ENCODE measurements around the gene IQUB.

Gene IQUB

DNA sequence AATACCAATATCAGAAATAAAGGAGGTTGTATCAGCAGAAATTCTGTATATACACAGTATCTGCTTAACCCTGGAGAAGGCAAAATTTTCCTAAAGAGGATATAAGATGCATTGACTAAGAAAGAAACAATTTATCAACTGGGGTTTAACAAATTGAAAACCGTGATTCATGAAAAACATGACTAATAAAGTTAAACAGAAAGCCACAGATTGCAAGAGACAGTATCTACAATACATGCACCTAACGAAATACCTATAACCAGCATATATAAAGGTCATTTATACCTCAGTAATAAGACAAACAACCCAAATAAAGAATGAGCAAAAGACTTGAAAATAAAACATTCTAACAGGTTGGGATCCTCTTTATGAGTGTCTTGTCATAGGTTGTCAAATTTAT lies 101.8 kb downstream of the IQUB start:
- FAIRE-seq (no peak), DNase-seq (ENCODE audit: insufficient read length, low spot score) (no peak)
- TF ChIP-seq, protein P1, sequence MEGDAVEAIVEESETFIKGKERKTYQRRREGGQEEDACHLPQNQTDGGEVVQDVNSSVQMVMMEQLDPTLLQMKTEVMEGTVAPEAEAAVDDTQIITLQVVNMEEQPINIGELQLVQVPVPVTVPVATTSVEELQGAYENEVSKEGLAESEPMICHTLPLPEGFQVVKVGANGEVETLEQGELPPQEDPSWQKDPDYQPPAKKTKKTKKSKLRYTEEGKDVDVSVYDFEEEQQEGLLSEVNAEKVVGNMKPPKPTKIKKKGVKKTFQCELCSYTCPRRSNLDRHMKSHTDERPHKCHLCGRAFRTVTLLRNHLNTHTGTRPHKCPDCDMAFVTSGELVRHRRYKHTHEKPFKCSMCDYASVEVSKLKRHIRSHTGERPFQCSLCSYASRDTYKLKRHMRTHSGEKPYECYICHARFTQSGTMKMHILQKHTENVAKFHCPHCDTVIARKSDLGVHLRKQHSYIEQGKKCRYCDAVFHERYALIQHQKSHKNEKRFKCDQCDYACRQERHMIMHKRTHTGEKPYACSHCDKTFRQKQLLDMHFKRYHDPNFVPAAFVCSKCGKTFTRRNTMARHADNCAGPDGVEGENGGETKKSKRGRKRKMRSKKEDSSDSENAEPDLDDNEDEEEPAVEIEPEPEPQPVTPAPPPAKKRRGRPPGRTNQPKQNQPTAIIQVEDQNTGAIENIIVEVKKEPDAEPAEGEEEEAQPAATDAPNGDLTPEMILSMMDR (IDR thresholded peaks at IDR 0.05; ENCODE audit: insufficient read depth, missing control alignments), result no peak

DNA sequence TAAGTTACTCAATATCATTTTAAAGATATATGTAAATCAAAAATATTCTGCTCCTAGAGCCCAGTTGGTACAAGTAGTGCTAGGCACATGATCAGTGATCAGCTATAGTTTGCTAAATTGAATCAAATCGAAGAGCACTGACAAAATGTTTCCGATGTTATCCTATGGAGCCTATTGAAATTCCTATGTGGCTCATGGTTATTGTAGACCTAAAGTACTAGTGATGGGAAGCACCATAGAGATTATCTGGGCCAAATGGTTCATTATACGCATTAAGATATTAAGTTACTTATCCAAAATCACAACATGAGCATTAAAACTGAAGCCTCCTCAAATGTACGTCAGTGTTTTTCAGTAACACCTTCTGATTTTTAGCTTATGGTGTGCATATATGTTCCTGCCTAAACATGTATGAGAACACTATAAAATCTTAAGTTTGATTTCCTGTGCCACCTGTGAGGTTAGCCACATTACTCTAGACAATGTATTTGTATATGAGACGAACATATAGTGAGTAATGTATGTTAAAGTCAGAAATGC lies 103.2 kb downstream of the IQUB start:
- no peak for FAIRE-seq
- DNase-seq (ENCODE audit: insufficient read length, low spot score), result no peak
- TF ChIP-seq, protein P1 (IDR thresholded peaks at IDR 0.05; ENCODE audit: insufficient read depth, missing control alignments), result no peak

DNA sequence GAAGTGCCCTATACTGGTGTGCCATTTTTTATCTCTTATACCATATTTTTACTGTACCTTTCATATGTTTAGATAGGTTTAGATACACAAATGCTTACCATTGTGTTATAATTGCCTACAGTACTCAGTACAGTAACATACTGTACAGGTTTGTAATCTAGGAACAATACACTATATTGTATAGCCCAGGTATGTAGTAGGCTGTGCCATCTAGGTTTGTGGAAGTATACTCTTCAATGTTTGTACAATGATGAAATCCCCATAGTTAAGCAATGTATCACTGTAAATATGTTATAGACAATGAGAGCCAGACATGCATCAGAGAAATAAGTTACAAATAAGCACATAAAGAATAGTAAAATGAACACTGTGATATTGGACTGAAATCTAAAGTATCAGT lies 109.1 kb downstream of the IQUB start:
- FAIRE-seq (no peak), DNase-seq (ENCODE audit: insufficient read length, low spot score) (no peak)
- TF ChIP-seq, protein P1 (IDR thresholded peaks at IDR 0.05; ENCODE audit: insufficient read depth, missing control alignments), result no peak

DNA sequence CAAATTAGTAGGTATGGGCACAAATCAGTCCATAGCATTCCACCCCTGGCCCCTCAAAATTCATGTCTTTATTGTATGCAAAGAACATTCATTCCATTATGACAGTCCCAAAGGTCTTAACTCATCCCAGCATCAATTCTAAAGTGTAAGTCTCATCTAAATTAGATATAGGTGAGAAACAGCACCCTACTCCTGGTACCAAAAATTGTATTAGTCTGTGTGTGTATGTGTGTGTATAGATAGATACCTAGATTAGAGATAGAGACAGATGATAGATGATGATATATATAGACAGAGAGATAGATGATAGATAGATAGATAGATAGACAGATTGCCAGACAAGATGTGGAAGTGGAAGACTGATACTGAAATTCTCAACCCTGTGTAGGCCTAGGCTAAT lies 109.9 kb downstream of the IQUB start:
- no peak for DNase-seq (ENCODE audit: insufficient read length, low spot score)
- FAIRE-seq, result no peak
- TF ChIP-seq, protein P1 (IDR thresholded peaks at IDR 0.05; ENCODE audit: insufficient read depth, missing control alignments), result no peak

DNA sequence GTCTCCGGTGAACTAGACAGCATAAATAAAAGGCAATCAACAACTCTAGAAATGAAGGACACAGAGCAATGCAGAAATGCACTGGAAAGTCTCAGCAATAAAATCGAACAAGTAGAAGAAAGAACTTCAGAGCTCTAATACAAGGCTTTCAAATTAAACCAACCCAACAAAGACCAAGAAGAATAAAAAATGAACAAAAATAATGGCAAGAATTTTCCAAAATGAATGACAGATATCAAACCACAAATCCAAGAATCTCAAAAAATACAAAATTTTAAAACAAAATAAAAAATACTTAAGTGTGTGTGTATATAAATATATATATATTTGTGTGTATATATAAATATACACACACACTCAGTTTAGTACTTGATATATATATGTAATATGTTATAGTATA lies 110.8 kb downstream of the IQUB start:
- no peak for FAIRE-seq
- TF ChIP-seq, protein P1 (IDR thresholded peaks at IDR 0.05; ENCODE audit: insufficient read depth, missing control alignments), result no peak
- no peak for DNase-seq (ENCODE audit: insufficient read length, low spot score)

DNA sequence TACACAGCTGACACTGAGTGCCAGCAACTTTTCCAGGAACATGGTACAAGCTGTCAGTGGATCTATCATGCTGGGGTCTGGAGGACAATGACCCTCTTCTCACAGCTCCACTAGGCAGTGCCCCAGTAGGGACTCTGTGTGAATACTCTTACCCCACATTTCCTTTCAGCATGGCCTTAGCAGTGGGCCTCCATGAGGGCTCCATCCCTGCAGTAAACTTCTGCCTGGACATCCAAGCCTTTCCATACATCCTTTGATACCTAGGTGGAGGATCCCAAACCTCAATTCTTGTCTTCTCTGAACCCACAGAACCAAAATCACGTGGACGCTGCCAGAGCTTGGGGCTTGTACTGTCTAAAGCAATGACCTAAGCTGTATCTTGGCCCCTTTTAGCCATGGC lies 116.8 kb downstream of the IQUB start:
- TF ChIP-seq, protein P1 (IDR thresholded peaks at IDR 0.05; ENCODE audit: insufficient read depth, missing control alignments), result no peak
- FAIRE-seq, result no peak
- DNase-seq (ENCODE audit: insufficient read length, low spot score), result no peak

DNA sequence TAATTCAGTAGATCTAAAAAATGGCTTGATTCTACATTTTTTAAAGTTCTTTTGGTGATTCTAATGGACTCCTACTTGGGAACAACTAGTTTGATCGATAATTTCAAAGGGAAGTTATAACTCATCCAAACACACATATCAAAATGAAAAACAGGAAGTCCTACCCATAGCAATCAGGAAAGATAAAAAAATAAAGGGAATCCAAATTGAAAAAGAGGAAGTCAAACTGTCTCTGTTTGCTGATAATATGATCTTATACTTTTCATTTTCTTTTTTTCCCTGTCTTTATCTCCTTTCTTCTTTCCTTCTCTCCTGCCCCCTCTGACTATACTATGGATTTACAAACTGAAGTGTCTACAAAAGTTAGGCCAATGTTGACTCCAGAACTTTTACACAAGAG lies 118.8 kb downstream of the IQUB start:
- no peak for FAIRE-seq
- TF ChIP-seq, protein P1 (IDR thresholded peaks at IDR 0.05; ENCODE audit: insufficient read depth, missing control alignments), result no peak
- DNase-seq (ENCODE audit: insufficient read length, low spot score), result no peak
